ENCODE measurements around the gene KAZN.

The KAZN gene

DNA sequence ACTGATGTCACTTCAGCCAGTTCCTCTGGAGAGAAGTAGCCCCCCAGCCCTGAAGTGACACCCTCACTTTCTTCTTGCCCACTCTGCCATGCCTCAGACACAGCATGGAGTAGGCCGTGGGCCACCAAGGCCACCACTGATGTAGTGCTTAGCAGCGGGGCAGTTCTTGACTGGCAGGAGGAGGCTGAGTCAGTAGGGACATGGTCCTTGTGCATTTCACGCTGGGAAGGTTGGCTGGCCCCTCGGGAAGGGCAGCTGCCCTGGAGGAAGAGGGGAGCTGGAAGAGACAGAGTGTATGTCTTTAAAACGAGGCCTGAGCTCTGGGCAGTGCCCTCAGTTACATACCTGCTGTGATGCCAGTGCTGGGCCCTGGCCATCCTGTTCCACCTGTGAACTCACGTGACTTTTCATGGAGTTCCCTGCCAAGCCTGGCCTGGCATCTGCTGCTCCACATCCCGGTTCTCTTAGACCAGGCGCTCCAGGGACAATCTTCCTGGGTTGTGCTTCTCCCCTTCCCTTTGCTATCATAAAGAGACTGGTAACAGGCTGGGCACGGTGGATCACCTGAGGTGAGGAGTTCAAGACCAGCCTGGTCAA lies 396.5 kb downstream of the KAZN start:
- FAIRE-seq, result no peak

DNA sequence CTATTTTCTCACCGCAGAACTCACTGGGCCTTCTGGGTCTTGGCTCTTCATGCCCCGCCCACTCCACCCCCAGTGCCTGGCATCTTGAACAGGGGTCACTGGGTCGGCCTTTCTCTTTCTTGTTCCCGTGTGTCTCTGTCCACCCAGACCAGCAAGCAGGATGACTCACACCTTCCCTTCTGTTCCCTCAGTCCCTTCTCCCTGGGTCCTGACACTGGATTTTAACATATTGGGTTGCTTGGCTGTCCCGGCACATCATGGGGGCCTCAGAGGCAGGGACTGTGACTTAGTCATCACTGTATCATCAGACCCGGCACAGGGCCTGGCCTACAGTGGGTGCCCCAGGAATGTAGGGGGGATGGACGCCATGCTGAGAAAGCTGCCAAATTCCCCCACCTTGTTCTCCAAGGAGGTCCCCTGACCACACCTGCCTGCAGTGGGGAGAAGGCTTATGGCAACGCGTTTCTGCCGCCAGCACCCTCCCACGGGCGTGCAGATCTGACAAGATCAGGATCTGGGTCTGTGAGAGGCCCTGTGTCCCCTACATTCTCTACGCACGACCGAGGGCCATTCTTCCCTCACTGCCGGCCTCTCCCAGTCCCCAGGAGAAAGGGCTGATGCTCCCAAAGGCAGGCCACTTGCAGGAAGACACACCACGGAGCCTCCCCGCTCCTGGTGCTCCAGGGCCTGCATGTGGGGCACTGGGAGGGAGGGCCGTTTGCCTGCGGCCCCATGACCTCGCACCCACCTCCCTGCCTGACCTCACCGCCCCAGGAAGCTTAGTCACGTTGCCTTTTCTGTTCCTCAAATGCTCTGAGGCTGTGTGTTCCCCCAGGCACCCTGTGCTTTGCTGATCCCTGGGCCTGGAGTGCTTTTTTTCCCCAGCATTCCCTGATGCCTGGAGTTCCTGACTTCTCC lies 397.9 kb downstream of the KAZN start:
- no peak for FAIRE-seq

DNA sequence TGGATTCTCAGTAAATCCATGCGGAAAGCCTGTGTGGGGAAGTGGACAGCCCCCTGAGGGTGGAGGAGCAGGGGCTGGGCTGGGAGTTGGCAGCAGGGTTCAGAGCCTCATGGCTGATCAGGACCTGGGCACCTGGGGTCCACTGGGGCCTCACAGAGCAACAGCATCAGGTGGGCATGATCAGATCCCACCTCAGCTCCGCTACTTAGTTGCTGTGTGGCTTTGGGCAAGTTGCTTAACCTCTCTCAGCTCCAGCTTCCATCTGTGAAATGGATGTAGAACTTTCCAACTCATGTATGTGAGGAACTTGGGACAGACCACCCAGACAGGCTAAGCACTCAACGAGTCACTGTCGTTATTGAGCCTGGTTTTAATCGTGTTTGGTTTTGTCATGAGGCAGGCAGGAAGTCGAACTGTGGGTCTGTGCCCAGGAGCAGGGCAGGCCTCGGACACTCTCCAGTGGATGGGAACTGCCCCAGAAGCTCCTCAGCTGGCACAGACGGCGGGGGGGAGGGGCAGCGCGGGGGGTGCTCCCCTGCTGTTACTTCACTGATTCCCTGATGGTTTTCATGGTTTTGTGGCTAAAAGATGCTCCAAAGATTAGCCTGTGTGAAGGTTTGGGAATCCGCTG lies 399.3 kb downstream of the KAZN start:
- no peak for FAIRE-seq

DNA sequence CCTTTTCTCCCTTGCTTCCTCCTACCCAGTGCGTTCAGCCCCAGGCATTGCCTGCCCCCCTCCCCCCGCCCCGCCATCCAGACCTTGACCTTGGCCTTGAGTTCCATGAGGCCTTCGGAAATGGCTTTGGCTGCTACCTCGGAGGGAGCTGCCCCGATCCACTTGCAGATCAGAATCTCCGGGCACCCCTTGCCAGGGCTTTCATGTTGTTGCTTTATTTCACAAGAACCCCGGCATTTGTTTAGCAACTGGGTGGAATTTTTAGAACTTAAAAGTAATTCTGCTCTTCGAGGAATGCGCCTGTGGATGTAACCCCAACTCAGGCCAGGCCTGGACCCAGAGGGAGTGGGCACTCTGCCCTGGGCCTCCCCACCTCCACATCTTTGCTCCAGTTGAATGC lies 401.0 kb downstream of the KAZN start:
- FAIRE-seq, result no peak

DNA sequence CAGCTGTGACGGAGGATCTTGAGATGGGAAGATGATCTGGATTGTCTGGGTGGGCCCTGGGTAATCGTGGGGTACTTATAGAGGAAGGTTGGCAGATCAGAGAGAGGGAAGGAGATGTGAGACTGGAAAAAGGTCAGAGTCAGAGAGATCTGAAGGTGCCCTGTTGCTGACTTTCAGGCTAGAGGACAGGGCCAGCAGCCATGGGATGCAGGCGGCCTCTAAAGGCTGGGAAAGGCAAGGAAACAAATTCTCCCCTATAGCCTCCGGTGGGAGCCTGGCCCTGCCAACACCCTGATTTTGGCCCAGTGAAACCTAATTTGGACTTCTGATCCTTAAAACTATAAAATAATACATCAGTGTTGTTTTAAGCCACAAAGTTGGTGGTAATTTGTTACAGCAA lies 401.5 kb downstream of the KAZN start:
- no peak for FAIRE-seq

DNA sequence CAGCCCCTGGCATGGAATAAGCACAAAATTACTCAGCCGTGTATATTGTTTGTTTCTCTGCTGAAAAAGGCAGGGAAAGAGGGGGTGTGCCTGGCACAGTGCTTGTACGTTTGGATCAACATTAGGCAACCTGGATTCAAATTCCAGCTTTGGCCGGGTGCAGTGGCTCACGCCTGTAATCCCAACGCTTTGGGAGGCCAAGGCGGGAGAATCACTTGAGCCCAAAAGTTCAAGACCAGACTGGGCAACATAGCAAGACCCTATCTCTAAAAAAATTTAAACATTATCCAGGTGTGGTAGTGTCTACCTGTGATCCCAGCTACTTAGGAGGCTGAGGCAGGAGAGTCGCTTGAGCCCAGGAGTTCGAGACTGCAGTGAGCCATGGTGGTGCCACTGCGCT lies 402.2 kb downstream of the KAZN start:
- FAIRE-seq, result no peak

DNA sequence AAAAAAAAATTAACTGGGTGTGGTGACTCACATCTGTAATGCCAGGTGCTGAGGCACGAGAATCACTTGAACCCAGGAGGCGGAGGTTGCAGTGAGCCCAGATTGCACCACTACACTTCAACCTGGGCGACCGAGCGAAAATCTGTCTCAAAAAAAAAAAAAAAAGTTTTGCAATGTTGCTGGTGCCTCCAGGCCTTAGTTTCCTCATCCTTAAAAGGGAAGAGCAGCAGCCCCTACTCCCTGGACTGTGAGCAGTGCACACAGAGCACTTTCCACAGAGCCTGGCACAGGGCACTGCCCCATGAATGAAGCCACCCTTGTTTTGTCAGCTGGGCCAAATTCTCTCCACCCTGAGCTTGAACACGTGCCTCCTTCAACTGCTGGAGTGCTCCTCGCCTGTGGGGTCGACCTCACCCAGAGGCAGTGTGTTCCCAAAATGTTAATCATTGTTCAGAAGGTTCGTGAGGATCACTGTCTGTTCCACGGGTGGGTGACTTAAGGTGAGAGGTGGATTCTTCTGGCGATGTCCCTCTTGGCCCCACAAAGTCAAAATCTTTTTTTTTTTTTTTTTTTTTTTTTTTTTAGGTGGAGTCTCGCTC lies 402.9 kb downstream of the KAZN start:
- no peak for FAIRE-seq

DNA sequence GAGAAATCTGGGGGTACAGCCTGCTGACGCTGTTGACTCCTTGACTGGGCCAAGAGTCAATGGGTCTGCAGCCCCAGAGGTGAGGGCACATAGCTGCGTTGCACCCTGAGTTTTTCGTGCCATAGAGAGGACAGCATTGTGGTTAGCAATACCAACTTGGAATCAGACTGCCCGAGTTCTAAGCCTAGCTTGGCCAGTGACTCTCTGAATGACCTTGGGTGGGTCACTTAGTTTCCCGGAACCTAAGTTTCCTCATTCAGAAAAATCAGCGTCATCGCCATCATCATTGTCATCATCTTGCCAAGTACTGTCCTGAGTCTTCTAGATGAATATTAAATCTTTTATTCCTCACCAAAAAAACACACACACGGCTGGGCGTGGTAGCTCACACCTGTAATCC lies 403.8 kb downstream of the KAZN start:
- FAIRE-seq, result no peak

DNA sequence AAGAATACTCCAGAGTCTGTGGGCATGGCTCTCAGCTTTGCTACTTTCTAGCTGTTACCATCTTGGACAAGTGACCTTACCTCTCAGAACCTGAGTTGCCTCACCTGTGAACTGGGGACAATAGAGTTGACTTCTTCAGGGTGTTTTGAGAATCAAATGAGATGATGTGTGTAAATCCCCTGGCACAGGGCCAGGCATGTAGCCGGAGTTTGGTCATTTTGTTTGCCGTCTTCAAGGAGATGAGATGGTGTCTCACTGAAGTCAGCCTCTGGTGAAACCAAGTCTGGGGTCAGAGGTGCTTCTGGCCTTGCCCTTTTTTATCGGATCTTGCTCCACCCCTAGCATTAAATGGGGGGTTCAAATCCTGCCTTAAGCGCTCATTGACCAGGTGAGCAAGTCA lies 405.9 kb downstream of the KAZN start:
- no peak for FAIRE-seq

DNA sequence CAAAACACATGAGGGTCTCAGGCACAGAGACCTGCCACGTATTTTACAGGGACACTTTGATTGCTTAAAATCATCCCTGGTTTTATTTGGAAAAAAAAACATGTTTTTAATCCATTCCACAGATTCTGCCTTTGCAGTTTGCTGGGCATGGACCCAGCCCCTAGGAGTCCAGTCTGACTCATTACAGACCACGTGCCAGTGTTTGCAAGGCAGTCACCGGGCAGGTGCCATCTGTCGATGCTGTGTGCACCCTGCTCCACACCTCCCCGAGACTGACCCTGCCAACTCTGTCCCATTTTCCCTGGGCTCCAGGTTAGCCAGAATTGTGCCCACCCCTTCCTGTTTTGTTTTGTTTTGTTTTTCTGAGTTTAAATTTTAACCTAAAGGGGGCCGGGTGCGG lies 406.6 kb downstream of the KAZN start:
- no peak for FAIRE-seq

DNA sequence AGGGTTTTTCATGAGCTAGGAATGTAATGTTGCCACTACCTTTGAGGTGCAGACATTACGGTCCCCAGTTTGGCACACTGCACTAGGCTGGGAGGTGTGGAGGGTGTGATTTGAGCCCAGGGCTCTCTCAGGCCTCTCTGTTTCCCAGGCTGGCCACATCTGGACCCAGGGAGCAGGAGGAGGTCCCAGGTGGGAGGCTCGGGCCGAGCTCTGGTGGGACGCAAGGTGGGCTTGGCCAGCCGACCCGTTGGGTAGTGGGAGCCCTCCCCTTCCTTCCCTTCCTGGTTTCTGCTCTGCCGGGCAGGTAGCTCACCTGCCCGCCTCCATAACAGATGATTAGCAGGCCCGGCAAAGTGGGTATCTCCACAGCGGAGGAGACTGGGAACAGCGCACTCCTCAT lies 408.9 kb downstream of the KAZN start:
- FAIRE-seq, result no peak

DNA sequence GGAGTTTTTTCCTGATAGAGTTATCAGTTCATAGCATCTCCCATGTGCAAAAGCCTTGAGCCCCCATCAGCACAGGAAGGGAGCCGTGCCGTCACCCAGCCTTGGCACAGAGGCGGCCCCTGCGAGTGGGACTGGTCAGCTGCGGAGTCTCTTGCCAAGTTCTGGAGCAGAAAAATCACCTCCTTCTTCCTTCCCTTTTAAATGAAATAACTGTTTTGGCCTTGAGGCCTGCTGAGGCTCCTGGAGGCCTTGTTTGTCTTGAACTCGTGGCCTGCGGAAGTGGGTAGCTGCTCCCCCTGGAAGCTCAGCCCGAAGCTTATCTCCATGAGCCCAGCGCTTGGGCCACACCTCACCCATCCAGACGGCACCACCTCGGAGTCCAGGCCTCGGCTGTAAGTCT lies 409.4 kb downstream of the KAZN start:
- FAIRE-seq, result no peak

DNA sequence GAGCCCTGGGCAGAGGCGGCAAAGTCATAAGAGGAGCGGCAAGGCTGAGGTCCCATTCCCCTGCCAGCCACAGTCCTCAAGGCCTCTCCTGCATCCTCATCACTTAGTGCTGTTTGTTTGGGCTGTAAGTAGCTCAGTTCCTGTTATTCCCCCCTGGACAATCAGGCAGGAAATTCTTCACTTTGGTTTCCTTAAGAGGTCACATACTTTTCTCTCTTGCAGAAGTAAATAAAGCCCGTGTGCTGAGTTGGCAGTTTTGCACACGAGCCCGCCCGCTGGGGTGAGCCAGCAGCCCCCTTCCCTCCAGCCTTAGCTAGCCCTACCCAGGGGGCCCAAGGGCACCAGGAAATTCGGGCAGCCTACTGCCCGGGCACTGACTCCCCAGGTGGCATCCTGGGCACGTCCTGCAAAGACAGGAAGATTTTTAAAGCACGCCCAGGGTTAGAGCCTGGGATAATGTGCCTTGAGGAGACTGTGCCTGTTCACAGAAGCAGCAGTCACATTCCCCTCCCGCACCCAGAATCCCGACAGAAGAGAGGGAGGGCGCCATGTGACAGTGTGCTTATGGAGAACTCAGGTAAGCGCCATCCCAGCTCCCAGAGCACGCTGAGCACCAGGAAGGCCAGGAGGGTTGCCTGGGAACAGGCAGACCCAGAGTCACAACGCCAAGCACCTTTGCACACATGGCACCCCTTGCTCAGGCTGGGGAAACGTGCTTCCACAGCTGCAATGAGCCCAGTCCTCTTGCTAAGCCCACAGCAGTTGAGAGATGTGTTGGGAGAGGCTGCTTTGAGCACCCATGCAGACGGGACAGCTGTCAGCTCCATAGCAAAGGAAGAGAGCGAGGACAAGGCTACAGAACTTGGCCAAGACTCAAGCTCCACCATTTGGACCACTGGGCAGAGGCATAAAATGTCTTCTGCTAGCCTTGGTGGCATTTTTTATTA lies 410.6 kb downstream of the KAZN start:
- no peak for FAIRE-seq

DNA sequence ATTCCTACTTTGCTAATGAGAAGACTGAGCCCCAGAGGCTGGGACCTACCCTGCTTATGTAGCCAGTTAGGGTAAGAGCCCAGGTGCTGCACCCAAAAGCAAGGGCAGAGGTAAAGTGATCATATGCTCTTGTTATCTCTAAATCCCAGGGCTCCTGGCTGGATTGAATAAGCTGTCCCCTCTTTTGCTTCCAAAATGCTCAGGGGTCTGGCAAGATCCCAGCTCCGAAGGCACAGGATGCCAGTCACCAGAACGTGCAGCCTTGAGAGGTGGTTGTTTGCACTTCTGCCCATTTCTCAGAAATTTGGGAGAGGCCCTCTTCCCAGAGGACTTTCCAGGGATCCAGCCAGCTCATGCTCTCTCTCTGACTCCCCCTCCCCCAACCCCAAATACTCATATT lies 412.7 kb downstream of the KAZN start:
- FAIRE-seq, result no peak

DNA sequence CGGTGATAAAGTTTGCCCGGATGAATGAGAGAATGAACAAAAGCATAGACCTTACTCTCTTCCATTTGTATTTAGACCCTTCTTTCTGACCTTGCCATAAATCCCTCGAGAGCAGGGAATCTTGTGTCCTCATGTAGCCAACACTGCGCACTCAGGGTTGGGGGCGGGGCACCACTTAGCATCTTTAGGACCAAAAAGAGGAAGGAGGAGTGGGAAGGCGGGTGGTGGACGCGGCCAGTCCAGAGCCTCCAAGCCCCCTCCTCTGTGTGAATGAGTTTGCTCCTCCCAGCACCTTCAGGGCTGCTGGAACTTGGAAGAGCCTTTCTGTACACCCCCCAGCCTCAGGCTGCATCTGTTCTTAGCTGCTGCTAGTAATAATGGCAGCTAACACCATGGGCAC lies 413.2 kb downstream of the KAZN start:
- no peak for FAIRE-seq

DNA sequence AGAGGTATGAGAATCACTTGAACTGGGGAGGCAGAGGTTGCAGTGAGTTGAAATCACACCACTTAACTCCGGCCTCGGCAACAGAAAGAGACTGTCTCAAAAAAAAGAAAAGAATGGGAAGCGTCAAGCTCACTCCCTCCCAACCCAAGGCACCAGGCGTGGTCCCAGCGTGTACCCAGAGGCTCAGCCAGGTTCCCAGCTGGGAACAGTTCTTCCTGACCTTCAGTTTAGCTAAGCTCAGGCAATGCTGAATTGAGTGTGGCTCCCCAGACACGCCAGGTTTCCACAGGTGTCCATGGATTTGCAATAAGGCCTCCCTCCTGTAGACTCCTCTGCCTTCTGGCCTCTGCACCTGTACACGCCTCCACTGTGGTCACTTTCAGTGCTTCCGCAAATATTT lies 414.3 kb downstream of the KAZN start:
- no peak for FAIRE-seq

DNA sequence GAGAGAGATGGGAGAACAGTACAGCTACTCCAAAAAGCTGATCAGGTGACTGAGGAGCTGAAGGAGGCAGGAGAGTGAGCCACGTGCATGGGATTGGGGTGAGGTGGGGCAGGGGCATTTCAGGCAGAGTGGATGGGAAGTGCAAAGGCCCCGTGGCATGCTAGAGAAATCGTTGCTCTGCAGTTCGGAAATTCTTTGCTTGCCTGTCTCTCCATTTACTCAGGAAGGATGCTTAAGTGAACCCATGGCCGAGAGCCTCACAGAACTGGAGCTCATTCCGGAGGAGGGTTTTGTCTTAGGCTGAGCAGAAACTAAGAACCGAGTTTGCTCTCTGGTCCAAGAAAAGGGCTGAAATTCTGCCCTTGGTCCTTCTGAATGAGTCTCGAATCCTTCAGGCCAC lies 415.3 kb downstream of the KAZN start:
- no peak for FAIRE-seq

DNA sequence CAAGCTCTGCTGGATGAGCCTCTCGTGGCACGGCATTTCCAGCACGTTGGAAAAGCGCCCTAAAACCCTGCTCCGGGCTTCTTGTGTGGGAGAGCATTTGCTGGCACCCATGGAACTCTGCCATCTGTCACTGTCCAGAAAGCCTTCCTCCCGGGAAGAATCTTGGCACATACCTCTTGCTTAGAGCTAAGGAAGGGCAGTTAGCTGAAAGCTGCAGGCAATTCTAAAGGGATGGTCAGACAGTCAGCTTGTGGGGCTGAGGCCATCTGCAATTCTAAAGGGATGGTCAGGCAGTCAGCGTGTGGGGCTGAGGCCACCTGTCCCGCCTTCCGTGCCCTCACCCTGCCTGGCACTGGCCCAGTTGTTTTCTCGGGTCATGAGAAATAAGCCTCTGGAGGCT lies 416.0 kb downstream of the KAZN start:
- no peak for FAIRE-seq

DNA sequence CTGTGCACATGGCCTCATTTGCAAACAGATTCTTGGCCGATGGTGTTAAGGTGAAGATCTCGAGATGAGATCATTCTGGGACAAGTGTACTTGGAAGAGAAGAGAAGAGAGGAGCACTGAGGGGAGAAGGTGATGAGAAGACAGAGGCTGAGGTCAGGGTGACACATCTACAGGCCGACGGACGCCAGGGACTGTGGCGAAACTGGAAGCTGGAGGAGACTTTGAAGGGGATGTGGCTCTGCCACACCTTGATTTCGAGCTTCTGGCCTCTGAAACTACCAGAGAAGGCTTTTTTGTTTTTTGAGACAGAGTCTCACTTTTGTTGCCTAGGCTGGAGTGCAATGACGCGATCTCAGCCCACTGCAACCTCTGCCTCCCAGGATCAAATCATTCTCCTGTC lies 417.5 kb downstream of the KAZN start:
- FAIRE-seq, result no peak

DNA sequence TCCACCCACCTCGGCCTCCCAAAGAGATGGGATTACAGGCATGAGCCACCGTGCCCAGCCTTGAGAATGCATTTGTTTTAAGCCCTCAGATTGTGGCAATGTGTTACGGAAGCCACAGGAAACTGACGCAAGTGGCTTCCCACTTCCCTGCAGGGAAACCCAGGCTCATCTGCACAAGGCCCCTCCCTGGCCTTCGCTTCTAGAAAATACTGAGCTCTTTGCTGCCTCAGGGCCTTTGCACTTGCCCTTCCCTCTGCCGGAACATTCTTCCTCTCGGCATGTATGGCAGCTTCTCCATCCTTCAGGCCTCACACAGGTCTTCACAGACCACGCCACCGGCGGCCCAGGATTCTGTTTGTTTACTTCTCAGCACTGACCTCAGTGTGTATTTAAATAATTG lies 418.0 kb downstream of the KAZN start:
- FAIRE-seq, result no peak

DNA sequence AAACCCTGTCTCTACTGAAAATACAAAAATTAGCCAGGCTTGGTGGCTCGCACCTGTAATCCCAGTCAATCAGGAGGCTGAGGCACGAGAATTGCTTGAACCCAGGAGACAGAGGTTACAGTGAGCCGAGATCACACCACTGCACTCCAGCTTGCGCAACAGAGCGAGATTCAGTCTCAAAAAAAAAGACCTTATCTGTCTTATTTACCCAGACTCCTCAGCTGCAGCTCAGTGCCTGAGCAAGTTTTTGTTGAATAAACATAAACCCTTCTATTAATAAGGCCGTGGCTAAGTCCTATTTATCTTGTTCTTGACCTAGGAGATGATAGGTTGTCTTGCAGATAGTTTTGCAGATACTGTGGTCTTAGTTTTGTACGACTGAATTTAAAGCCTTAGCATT lies 418.6 kb downstream of the KAZN start:
- FAIRE-seq, result no peak

DNA sequence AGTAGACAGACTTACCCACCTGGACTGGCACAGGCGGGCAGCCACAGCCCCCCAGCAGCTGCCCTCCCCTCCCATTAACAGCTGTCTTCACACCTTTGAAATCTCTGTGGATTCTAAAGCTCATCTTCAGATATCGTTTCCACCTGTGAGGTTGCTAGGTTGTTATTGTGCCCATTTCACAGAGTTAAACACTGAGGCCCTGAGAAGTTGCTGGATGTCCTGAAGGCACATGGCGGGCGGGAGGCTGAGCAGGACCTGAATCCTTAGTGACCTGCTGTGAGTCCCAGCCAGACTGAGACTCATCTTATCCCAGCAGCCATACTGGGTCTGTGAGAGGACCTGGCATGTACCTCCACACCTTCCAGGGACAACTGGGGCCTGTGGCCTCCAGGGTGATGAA lies 420.3 kb downstream of the KAZN start:
- no peak for FAIRE-seq
